Amygdala (tissue), 56 donors: ENCODE results near the gene FCF1.

Experiments used
- DNase-seq, 56 donors: peaks; one replicate each; lab custom pipeline; 2025; lab: John Stamatoyannopoulos, UW

The FCF1 gene

GRCh38 chr14:74762917-74763802 is 50.2 kb downstream of the FCF1 start, which contains the start of gene YLPM1:
YLPM1 (plus strand) TSS chr14:74763316; CDS start chr14:74763490, 174 bp downstream.
- peak; percentile 55 to 94 (median 86) for DNase-seq

- DNase-seq = peak in 10 of 56 donors; percentile 1 to 34 (median 4)
These were observed 51.0 kb downstream of the FCF1 start for GRCh38 chr14:74763803-74764531.

- no peak for DNase-seq
These were observed 52.8 kb downstream of the FCF1 start for GRCh38 chr14:74765721-74766120.

GRCh38 chr14:74771399-74771798 is 58.5 kb downstream of the FCF1 start:
- no peak for DNase-seq

- no peak for DNase-seq
These were observed 71.7 kb downstream of the FCF1 start for GRCh38 chr14:74784634-74785033.

- DNase-seq = no peak
These were observed 72.2 kb downstream of the FCF1 start for GRCh38 chr14:74785056-74785613.

- no peak for DNase-seq
These were observed 73.9 kb downstream of the FCF1 start for GRCh38 chr14:74786796-74787315.
